ENCODE measurements around the gene GALNT10. TPM values are rescaled to one million over a fixed set of nuclear protein-coding genes. Genes with fewer than 3 reads are reported as not detected.

GALNT10 gene
- total and polyA plus RNA-seq, 2 of the 8 experiments (the other 6 are each of a cell fraction or from before 2014, with no cell fraction given): 4.6 to 15.5 TPM

DNA sequence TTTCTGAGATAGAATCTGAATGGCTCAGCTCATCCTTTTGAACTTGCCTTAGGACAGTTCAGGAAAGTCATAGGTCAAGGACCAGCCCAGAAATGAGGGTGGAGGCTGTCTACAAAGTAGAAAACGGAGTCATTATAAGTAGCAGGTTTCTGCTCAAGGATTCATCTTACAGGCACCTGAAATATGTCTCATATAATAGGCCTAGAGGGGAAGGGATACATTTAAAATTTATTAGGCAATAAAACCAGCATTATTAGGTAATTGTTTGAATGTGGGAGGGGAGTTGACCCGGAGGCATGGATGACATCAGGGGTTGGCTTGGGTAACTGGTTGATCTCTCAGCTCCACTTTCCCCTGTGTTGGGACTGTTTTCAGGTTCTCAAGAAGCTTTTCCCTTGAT, 11.9 kb upstream of the GALNT10 start (continued):
- no peak for TF ChIP-seq ATF3 (IDR thresholded peaks at IDR 0.05; ENCODE audit: insufficient read depth, low read depth, low read length)
